ENCODE data around the gene EEIG2. TPM values are rescaled to one million over a fixed set of nuclear protein-coding genes. Genes with fewer than 3 reads are reported as not detected.

The EEIG2 gene
- total RNA-seq, 1 donor from 2014 or later, result 93.1 TPM

GRCh38 chr1:108521990-108522393 lies 37.9 kb upstream of the EEIG2 start:
- Mint-ChIP-seq H3K36me3 (ENCODE audit: unreplicated experiment) (no peaks in the 10 kb centered on the region), H3K4me1 (ENCODE audit: low read depth, unreplicated experiment) (peaks cover 15% of the 10 kb centered on the region), H3K4me3 (ENCODE audit: unreplicated experiment) (no peak overlapping the region), H3K27me3 (ENCODE audit: unreplicated experiment) (peaks cover 4% of the 10 kb centered on the region), H3K27ac (ENCODE audit: unreplicated experiment) (no peak overlapping the region), H3K9me3 (ENCODE audit: unreplicated experiment) (peaks cover 15% of the 10 kb centered on the region)
- no peak for TF ChIP-seq CTCF (IDR thresholded peaks at IDR 0.05; ENCODE audit: partially characterized antibody, unreplicated experiment)
- DNase-seq, result no peak

GRCh38 chr1:108523829-108524228 lies 36.1 kb upstream of the EEIG2 start:
- H3K36me3 Mint-ChIP-seq (ENCODE audit: unreplicated experiment), result no peaks in the 10 kb centered on the region
- no peak overlapping the region for H3K4me3 Mint-ChIP-seq (ENCODE audit: unreplicated experiment)
- peaks cover 3% of the 10 kb centered on the region for H3K4me1 Mint-ChIP-seq (ENCODE audit: low read depth, unreplicated experiment)
- H3K27me3 Mint-ChIP-seq (ENCODE audit: unreplicated experiment), result no peaks in the 10 kb centered on the region
- H3K9me3 Mint-ChIP-seq (ENCODE audit: unreplicated experiment), result peaks cover 6% of the 10 kb centered on the region
- no peak for TF ChIP-seq CTCF (IDR thresholded peaks at IDR 0.05; ENCODE audit: partially characterized antibody, unreplicated experiment)
- DNase-seq, result no peak
- H3K27ac Mint-ChIP-seq (ENCODE audit: unreplicated experiment), result no peak overlapping the region

GRCh38 chr1:108524676-108525075 lies 35.2 kb upstream of the EEIG2 start:
- no peaks in the 10 kb centered on the region for H3K4me1 Mint-ChIP-seq (ENCODE audit: low read depth, unreplicated experiment)
- H3K27me3 Mint-ChIP-seq (ENCODE audit: unreplicated experiment), result no peaks in the 10 kb centered on the region
- H3K36me3 Mint-ChIP-seq (ENCODE audit: unreplicated experiment), result no peaks in the 10 kb centered on the region
- no peak for DNase-seq
- no peak overlapping the region for H3K4me3 Mint-ChIP-seq (ENCODE audit: unreplicated experiment)
- TF ChIP-seq CTCF (IDR thresholded peaks at IDR 0.05; ENCODE audit: partially characterized antibody, unreplicated experiment), result no peak
- peaks cover 6% of the 10 kb centered on the region for H3K9me3 Mint-ChIP-seq (ENCODE audit: unreplicated experiment)
- H3K27ac Mint-ChIP-seq (ENCODE audit: unreplicated experiment), result no peak overlapping the region

- H3K9me3 Mint-ChIP-seq (ENCODE audit: unreplicated experiment), result peaks cover 5% of the 10 kb centered on the region
- no peak overlapping the region for H3K4me3 Mint-ChIP-seq (ENCODE audit: unreplicated experiment)
- H3K27me3 Mint-ChIP-seq (ENCODE audit: unreplicated experiment), result no peaks in the 10 kb centered on the region
- no peak for DNase-seq
- H3K4me1 Mint-ChIP-seq (ENCODE audit: low read depth, unreplicated experiment), result no peaks in the 10 kb centered on the region
- H3K36me3 Mint-ChIP-seq (ENCODE audit: unreplicated experiment), result no peaks in the 10 kb centered on the region
- TF ChIP-seq CTCF (IDR thresholded peaks at IDR 0.05; ENCODE audit: partially characterized antibody, unreplicated experiment), result no peak
- no peak overlapping the region for H3K27ac Mint-ChIP-seq (ENCODE audit: unreplicated experiment)
These were observed 32.8 kb upstream of the EEIG2 start for GRCh38 chr1:108527135-108527534.

- Mint-ChIP-seq H3K9me3 (ENCODE audit: unreplicated experiment) (peaks cover 5% of the 10 kb centered on the region), H3K27ac (ENCODE audit: unreplicated experiment) (no peak overlapping the region), H3K36me3 (ENCODE audit: unreplicated experiment) (no peaks in the 10 kb centered on the region), H3K27me3 (ENCODE audit: unreplicated experiment) (no peaks in the 10 kb centered on the region), H3K4me3 (ENCODE audit: unreplicated experiment) (no peak overlapping the region), H3K4me1 (ENCODE audit: low read depth, unreplicated experiment) (no peaks in the 10 kb centered on the region)
- no peak for TF ChIP-seq CTCF (IDR thresholded peaks at IDR 0.05; ENCODE audit: partially characterized antibody, unreplicated experiment)
- DNase-seq, result no peak
These were observed 32.1 kb upstream of the EEIG2 start for GRCh38 chr1:108527837-108528236.
